ENCODE results near the gene TIGD7. TPM values are rescaled to one million over a fixed set of nuclear protein-coding genes. Genes with fewer than 3 reads are reported as not detected.

The TIGD7 gene
- total RNA-seq, 4 donors from 2014 or later: 1.9 to 6.9 (median 3.0) TPM

DNA sequence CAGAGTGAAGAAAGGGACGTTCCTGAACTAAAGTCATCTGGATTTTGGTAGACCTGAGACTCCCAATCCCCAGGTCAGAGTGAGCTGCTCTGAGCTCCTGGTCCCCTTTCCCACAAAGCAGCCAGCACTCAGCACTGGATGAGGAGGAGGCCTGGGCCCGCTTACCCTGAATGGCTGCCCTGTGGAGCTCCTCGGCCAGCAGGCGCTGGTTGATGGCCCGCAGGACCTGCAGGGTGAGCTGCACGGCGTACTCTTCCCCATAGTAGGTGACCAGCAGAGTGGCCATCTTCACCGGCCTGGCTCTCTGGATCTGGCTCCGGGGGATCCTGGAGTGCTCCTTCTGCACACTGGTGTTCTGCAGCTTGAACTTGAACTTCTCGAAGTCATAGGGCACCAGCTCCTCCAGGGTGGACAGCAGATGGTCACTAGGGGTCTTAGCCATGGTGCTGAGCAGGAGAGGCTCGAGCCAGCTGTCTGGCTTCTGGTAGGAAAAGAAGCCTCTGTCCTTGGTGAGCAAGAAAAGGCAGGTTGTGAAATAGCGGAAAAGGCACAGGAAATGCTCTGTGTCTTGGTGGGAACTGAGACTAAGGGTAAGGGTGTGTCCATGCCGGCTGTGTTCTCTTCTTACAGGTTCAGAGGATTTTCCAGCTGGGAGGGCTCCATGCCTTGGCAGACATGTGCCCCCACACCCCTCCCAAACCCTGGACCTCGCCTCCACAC is 48.9 kb downstream of the TIGD7 start, which contains the start of gene MEFV:
TSS of gene MEFV (minus strand) at position 488 of the 720 bp plus-strand sequence. CDS start at position 442, 46 bp downstream.
- DNase-seq (ENCODE audit: low spot score in 2 of 2): peak in 1 of 2 donors; percentile 28
- intact Hi-C loops (cut with DNase I; ENCODE audit: low total_unique reads): no loop called here
- WGBS, 2 donors: 74 to 85% methylated on average over 13 to 14 of the region's 14 CpGs
- peak within 1 kb of the TSS; percentile 2 for H3K4me3 ChIP-seq (ENCODE audit: low read depth, poor library complexity, severe bottlenecking)
- TF ChIP-seq POLR2A (IDR thresholded peaks at IDR 0.05): no peak
- TF ChIP-seq, protein P1, sequence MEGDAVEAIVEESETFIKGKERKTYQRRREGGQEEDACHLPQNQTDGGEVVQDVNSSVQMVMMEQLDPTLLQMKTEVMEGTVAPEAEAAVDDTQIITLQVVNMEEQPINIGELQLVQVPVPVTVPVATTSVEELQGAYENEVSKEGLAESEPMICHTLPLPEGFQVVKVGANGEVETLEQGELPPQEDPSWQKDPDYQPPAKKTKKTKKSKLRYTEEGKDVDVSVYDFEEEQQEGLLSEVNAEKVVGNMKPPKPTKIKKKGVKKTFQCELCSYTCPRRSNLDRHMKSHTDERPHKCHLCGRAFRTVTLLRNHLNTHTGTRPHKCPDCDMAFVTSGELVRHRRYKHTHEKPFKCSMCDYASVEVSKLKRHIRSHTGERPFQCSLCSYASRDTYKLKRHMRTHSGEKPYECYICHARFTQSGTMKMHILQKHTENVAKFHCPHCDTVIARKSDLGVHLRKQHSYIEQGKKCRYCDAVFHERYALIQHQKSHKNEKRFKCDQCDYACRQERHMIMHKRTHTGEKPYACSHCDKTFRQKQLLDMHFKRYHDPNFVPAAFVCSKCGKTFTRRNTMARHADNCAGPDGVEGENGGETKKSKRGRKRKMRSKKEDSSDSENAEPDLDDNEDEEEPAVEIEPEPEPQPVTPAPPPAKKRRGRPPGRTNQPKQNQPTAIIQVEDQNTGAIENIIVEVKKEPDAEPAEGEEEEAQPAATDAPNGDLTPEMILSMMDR (IDR thresholded peaks at IDR 0.05): no peak

DNA sequence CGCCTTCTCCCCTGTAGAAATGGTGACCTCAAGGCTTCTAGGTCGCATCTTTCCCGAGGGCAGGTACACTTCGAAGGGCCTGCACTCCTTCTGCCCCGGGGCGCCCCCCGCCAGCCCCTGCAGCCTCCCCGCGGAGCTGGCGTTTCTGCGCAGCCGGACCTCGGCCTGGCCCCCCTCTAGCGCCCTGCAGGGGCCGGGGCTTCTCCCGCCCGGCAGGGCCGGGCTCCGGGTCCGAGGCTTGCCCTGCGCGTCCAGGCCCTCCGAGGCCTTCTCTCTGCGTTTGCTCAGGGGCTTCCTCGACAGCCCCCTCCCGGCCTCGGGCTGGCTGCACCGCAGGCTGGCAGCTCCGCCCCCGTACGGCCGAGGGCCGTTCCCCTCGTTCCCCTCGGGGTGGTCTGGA is 50.9 kb downstream of the TIGD7 start:
- TF ChIP-seq POLR2A (IDR thresholded peaks at IDR 0.05): no peak
- TF ChIP-seq, protein P1 (IDR thresholded peaks at IDR 0.05): no peak
- DNase-seq (ENCODE audit: low spot score in 2 of 2): peak in 1 of 2 donors; percentile 66
- intact Hi-C loops (cut with DNase I; ENCODE audit: low total_unique reads): no loop called here
- 61 to 64% methylated on average over 29 to 33 of the region's 35 CpGs for WGBS, 2 donors
- H3K4me3 ChIP-seq (ENCODE audit: low read depth, poor library complexity, severe bottlenecking): no peak overlapping the region

DNA sequence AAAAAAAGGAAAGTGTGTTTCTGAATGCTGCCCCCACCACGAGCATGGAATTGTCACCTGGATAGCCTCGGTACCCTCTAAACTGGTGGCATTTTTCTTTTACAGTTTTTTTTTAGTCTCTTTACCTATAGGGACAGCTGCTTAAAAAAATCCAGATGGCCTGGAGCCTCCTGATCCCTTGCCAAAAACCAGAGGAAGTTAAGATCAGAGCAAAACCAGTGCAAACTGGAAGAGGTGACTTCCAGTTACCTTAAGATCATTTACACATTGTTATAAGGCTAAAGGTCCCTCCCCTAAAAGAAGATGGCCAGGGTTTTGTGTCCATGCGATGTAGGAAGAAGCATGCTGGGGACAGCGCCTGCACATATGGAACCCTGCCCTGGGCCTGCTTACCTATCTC is 52.3 kb downstream of the TIGD7 start:
- TF ChIP-seq, protein P1 (IDR thresholded peaks at IDR 0.05): no peak
- no peak for TF ChIP-seq POLR2A (IDR thresholded peaks at IDR 0.05)
- 63 to 67% methylated on average over 4 of the region's 4 CpGs for WGBS, 2 donors
- intact Hi-C loops (cut with DNase I; ENCODE audit: low total_unique reads): no loop called here
- H3K4me3 ChIP-seq (ENCODE audit: low read depth, poor library complexity, severe bottlenecking): no peak overlapping the region
- peak in 1 of 2 donors; percentile 2 for DNase-seq (ENCODE audit: low spot score in 2 of 2)

DNA sequence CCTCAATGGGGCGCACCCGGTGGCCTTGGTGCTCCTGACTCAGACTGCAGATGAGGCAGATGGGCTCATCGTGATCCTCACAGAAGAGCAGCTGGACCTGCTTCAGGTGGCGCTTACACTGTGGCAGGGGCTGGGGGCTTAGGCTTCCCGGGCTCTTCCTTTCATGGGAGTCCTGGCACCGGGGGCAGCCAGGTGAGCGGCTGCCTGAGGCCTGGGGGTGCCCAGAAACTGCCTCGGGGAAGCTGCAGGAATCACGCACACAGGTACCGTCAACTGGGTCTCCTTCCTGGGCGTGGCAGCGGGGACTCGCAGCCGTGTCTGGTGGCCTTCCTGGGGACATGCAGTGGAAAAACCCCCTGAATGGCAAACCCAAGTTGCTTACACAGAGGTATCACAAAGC is 55.8 kb downstream of the TIGD7 start:
- DNase-seq (ENCODE audit: low spot score in 2 of 2): peak in 1 of 2 donors; percentile 76
- 75 to 87% methylated on average over 10 to 13 of the region's 14 CpGs for WGBS, 2 donors
- intact Hi-C loops (cut with DNase I; ENCODE audit: low total_unique reads): no loop called here
- no peak overlapping the region for H3K4me3 ChIP-seq (ENCODE audit: low read depth, poor library complexity, severe bottlenecking)
- TF ChIP-seq POLR2A (IDR thresholded peaks at IDR 0.05): no peak
- TF ChIP-seq, protein P1 (IDR thresholded peaks at IDR 0.05): no peak

DNA sequence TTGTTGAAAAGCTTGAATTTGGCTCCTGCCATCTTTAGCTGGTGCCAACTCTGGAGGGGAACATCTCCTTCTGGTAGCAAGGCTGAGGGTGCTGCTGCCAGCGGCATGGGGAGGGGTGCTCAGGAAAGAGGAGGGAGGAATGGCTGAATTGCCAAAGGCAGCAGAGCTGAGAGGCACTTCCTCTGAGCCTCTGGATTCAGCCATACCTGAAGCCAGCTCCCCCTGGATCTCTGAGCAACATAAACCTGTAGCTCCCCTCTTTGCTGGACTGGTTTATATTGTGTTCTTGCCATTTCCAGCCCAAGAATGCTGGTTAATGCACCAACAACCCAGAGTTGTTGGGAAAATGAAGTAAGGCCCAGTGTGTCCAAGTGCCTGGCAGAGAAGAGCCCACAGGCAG is 56.2 kb downstream of the TIGD7 start:
- peak in 1 of 2 donors; percentile 52 for DNase-seq (ENCODE audit: low spot score in 2 of 2)
- H3K4me3 ChIP-seq (ENCODE audit: low read depth, poor library complexity, severe bottlenecking): no peak overlapping the region
- intact Hi-C loops (cut with DNase I; ENCODE audit: low total_unique reads): no loop called here
- WGBS, 2 donors: 76 to 88% methylated on average over 1 of the region's 1 CpG
- no peak for TF ChIP-seq POLR2A (IDR thresholded peaks at IDR 0.05)

Other genes with a start within 250 kb of the TIGD7 start
- gene IL32, start 239.8 kb downstream of the TIGD7 start, total RNA-seq: 1 to 10 TPM in 3 of 4 donors, under 1 TPM in 1; 0.80 to 7.2 (median 5.1) TPM
- not detected for gene ZSCAN10, start 206.1 kb downstream of the TIGD7 start, total RNA-seq
- 10 to 100 TPM; 15.1 to 25.3 (median 18.5) TPM for gene ZNF205, start 192.8 kb downstream of the TIGD7 start, total RNA-seq
- 10 to 100 TPM; 10.7 to 18.0 (median 14.6) TPM for gene ZNF213, start 170.4 kb downstream of the TIGD7 start, total RNA-seq
- not detected for gene OR1F1, start 117.2 kb downstream of the TIGD7 start, total RNA-seq
- 1 to 10 TPM; 2.2 to 5.7 (median 3.9) TPM for gene ZNF200, start 70.3 kb downstream of the TIGD7 start, total RNA-seq
- 1 to 10 TPM in 2 of 4 donors, under 1 TPM in 2; 0.80 to 3.3 (median 1.8) TPM for gene MEFV, start 48.8 kb downstream of the TIGD7 start, total RNA-seq
- 10 to 100 TPM; 40.4 to 62.3 (median 55.2) TPM for gene ZNF263, start 21.9 kb downstream of the TIGD7 start, total RNA-seq
- 10 to 100 TPM; 13.3 to 23.5 (median 18.2) TPM for gene ZNF75A, start 67 bp upstream of the TIGD7 start, total RNA-seq
- gene OR2C1, start 50.5 kb upstream of the TIGD7 start, total RNA-seq: under 1 TPM in 2 of 4 donors, not detected in 2; 0.39 to 0.88 TPM
- gene ZSCAN32, start 95.6 kb upstream of the TIGD7 start, total RNA-seq: 10 to 100 TPM in 2 of 4 donors, 1 to 10 TPM in 2; 8.2 to 16.4 (median 11.7) TPM
- 10 to 100 TPM; 12.3 to 16.4 (median 13.4) TPM for gene ZNF174, start 95.8 kb upstream of the TIGD7 start, total RNA-seq
- 1 to 10 TPM; 2.1 to 3.2 (median 2.5) TPM for gene ZNF597, start 138.1 kb upstream of the TIGD7 start, total RNA-seq
- 10 to 100 TPM; 21.2 to 42.2 (median 24.8) TPM for gene NAA60, start 138.2 kb upstream of the TIGD7 start, total RNA-seq
- gene C16orf90, start 190.1 kb upstream of the TIGD7 start, total RNA-seq: not detected
- gene CLUAP1, start 195.6 kb upstream of the TIGD7 start, total RNA-seq: 10 to 100 TPM in 2 of 4 donors, 1 to 10 TPM in 2; 4.3 to 21.8 (median 11.7) TPM

Measured in lower leg skin (tissue), 4 donors.